NCI-H1105 treated with DMSO at 0.1 percent for 48 hours (cell line): Measurements from ENCODE around the gene TADA2A.
"Not testable (repeated sequence)": the region's sequence is repeated elsewhere in the genome, so short reads cannot be mapped to it uniquely, and the experiment has no call there.

Experiments
- DNase-seq: peaks from one replicate; lab custom pipeline; 2025; lab: John Stamatoyannopoulos, UW

Gene TADA2A

GRCh38 chr17:37399265-37399803, 7.4 kb upstream of the TADA2A start:
- DNase-seq, result no peak

- no peak for DNase-seq
Observed at GRCh38 chr17:37400505-37400904, 6.2 kb upstream of the TADA2A start.

- not testable (repeated sequence) for DNase-seq
Observed at GRCh38 chr17:37405522-37405921, 1.2 kb upstream of the TADA2A start.

- DNase-seq, result peak; percentile 35
Observed at GRCh38 chr17:37405955-37406634, 591 bp upstream of the TADA2A start.

GRCh38 chr17:37408145-37408479, 1.4 kb downstream of the TADA2A start:
- DNase-seq, result not testable (repeated sequence)

- no peak for DNase-seq
Observed at GRCh38 chr17:37410357-37410756, 3.7 kb downstream of the TADA2A start.

GRCh38 chr17:37413875-37414519, 7.3 kb downstream of the TADA2A start:
- DNase-seq, result no peak

GRCh38 chr17:37417852-37418251, 11.2 kb downstream of the TADA2A start:
- no peak for DNase-seq

GRCh38 chr17:37422971-37423625, 16.4 kb downstream of the TADA2A start:
- DNase-seq, result no peak

GRCh38 chr17:37425268-37425667, 18.6 kb downstream of the TADA2A start:
- DNase-seq, result no peak

- DNase-seq, result no peak
Observed at GRCh38 chr17:37429039-37429438, 22.4 kb downstream of the TADA2A start.

GRCh38 chr17:37429453-37429852, 22.8 kb downstream of the TADA2A start:
- no peak for DNase-seq

- no peak for DNase-seq
Observed at GRCh38 chr17:37430051-37430627, 23.5 kb downstream of the TADA2A start.

GRCh38 chr17:37432671-37433070, 26.0 kb downstream of the TADA2A start:
- DNase-seq, result no peak

- no peak for DNase-seq
Observed at GRCh38 chr17:37438141-37438540, 31.5 kb downstream of the TADA2A start.

GRCh38 chr17:37440424-37440823, 33.7 kb downstream of the TADA2A start:
- no peak for DNase-seq

GRCh38 chr17:37441369-37442014, 34.8 kb downstream of the TADA2A start:
- not testable (repeated sequence) for DNase-seq

- no peak for DNase-seq
Observed at GRCh38 chr17:37446027-37446426, 39.3 kb downstream of the TADA2A start.

GRCh38 chr17:37447641-37448040, 41.0 kb downstream of the TADA2A start:
- DNase-seq, result no peak

- DNase-seq, result no peak
Observed at GRCh38 chr17:37450112-37450511, 43.4 kb downstream of the TADA2A start.

GRCh38 chr17:37457801-37458200, 51.1 kb downstream of the TADA2A start:
- DNase-seq, result not testable (repeated sequence)

GRCh38 chr17:37458805-37459204, 52.1 kb downstream of the TADA2A start:
- DNase-seq, result no peak
